GM19023 (cell line): ENCODE results near the gene RAMP1.
"Not testable (repeated sequence)": the region's sequence is repeated elsewhere in the genome, so short reads cannot be mapped to it uniquely, and the experiment has no call there.

ENCODE experiments used
- ATAC-seq: cut with Tn5 transposase; IDR thresholded peaks from one replicate; pipeline ENCODE4 v1.9.1; 2021; ENCODE audit warnings: mild to moderate bottlenecking, moderate library complexity; ENCODE audit not compliant: unreplicated experiment

Gene RAMP1

DNA sequence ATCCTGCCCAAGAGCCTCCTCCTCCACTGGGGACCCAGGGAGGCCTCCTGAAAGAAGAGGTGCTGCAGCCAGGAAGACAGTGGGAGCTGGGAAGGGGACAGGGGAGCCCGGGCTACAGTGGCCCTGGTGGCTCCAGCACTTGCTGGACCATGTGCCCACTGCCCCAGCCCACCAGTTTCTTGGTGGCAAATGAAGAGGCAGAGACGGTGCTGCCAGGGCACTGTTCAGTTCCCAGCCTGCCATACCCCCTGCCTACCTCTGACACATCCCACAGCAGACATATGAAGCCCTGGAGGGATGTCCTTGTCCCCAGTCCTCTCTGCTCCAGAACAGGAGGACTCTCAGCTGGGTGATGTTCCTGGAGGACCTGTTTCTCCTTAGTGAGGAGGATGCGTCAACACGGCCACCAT lies 3.7 kb downstream of the RAMP1 start:
- ATAC-seq, result no peak

DNA sequence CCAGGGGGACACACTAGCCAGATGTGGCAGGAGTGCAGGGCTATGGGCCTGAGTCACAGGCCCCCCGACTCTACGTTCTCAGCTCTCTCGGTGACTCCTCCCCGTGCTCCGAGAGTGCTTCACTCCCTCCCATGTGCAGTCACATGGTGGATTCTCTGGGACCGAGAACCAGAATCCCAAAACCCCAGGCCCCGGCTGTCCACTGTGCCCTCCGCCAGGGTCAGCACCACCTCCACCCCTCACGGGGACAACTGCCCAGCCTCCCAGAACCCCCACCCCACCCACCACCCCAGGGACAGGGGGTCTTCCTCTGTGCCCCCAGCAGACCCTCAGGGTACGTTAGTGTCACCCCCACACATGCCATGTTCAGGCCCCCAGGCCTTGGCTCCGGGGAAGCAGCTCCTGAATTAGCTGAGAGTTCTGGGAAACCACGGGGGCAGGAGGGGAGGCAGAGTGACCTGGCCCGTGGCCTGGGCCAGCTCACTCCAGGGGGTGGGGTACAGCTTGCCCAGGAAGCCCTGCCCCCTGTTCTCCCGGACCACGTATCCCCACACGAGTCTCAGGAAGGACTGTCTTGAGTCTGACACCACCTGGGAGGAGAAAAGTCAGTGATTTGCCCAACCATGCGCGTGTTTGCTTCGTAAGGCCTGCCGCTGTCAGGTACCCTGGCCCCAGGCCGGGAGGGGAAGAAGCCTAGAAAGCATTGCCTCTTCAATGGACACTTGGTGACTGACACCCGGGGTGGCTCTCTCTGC lies 4.4 kb downstream of the RAMP1 start:
- ATAC-seq, result no peak

DNA sequence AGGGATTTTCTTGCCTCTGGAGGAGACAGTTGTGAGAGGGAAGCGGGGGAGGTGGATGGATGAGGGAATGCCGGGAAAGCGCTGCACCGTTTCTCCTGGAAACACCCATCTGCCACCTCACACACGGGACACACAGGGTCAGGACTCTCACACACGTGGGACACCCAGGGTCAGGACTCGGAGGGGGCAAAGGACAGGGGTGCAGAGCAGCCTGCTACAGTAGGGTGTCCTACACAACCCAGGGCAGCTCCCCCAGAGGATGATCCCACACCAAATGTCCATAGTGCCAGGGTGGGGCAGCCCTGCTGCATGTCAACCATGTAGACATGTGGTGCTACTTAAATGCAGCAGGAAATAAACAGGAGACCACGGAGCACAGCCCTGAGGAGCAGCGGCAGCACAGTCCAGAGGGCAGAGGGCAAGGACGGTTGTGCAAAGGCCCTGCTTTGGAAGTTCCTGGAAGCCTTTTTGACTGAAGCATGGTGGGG lies 5.1 kb downstream of the RAMP1 start:
- ATAC-seq, result no peak

DNA sequence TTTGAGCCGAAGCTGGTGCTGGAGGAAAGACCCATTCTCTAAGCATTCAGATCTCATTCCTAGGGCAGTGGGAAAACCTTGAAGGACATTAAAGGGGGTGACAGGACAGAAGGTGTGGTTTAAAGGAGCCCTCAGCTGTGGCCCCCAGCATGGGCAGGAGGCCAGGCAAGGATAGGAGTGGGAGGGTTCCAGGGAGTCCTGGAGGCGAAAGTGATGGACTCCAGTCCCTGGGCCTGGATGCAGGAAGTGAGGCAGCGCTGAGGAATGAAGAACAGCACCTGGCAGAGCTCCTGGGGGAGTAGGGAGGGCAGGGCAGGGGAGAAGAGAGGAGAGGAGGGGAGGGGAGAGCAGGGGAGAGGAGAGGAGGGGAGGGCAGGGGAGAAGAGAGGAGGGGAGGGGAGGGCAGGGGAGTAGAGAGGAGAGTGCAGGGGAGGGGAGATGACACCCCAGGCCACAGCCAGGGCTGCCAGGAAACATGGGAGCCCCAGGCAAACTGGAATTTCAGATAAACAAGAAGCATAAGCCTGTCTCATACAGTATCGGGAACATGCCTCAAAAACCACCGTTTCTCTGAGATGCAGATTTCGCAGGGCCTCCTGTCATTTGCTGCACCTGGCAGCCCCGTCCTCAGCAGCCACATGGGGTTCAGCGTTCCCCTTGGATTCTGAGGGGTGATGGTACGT lies 5.7 kb downstream of the RAMP1 start:
- no peak for ATAC-seq

DNA sequence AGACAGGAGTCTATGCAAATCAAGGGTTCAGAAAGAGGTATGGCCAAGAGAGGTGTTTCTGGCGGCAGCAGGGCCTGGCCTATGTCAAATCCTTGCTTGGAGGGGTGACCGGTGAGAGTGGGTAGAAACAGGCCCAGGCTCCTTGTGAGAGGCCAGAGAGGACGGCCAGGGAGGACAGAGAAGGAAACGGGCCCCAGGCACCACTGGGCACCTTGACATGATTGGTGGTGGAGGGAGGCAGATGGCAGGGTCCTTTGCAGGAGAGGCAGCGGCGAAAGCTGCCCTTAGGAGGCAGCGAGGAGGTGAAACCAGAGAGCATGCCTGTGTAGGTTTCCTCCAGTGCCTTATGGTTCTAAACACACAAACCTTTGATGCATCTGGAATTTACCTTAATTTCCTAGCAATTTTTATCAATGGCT lies 6.2 kb downstream of the RAMP1 start:
- no peak for ATAC-seq

DNA sequence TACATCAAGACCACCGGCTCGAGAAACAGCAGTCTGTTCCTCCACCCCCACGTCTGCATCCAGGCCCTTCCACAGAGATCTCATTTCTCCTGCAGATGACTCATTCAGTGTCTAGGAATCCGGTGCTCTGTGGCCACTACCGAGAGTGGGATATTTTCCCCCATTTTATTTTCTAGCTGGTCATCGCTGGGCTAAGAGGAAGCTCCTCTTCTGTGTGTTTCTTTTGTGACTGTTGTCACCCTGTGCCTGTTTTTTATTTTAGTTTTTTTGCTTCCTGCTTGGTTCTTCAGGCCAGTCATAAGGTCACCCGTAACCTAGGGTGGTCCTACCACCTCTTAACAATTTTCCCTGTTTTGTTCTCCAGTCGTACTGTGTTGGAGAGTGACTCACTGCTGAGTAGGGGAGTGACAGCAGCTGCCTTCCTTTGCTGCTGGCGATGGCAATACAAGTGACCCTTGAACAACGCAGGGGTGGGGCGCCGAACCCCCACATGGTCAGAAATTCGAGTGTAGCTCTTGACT lies 6.7 kb downstream of the RAMP1 start:
- no peak for ATAC-seq

DNA sequence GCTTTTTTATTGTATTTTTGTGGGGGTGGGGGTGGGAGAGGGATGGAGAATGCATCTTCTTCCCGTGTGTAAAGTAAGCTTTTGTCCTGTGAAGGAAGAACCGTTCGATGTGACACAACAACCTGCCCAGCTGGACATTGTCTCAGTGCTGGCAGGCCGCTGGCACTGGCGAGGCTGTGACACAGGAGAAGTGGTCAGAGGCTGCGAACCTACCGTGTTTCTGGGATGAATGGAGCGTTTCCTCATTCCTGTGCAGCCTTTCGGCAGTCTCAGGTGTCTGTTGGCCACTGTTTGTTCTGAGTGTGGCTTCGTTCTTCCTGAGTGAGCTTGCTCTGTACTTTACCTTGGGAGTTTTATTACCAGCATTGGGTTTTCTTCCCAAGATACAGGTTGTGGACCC lies 8.0 kb downstream of the RAMP1 start:
- no peak for ATAC-seq

DNA sequence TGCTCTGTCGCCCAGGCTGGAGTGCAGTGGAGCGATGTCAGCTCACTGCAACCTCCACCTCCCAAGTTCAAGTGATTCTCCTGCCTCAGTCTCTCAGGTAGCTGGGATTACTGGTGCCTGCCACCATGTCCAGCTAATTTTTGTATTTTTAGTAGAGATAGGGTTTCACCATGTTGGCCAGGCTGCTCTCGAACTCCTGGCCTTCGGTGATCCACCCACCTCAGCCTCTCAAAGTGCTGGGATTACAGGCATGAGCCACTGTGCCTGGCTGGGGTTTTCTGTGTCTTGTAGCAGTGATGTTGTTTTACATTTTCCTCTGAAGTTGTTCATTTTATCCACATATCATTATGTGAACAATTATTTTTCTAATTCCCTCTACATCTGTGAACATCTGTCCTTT lies 8.7 kb downstream of the RAMP1 start:
- not testable (repeated sequence) for ATAC-seq

DNA sequence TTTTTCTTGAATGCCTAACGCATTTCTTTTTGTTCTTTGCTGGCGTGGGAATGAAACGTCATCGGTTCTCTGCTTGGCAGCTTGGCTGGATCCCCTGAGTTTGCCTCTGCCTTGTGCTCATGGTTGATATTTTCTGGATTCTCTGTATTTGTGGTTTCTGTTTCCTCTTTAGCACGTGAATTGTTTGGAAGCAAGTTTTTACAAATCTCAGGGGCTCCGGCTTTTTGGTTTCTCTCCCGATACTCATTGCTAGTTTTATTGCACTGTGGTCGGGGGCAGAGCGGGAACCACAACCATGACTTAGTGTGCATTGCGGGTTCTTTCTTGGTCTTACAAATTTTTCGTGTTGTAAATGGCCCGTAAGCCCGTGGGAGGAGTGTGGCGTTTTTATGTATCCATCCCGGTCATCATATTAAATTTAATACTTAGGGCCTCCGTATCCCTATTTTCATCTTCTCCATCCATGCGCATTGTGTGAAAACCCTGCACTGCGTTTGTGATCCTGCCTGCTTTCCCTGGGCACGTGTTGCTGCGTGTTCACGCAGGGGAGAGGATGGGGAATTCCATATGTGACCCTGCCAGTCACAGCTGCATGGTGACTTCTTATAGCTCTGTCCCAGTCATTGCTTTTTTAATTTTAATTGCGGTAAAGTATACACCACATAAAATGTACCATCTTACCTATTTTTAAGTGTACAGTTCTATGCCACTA lies 9.4 kb downstream of the RAMP1 start:
- no peak for ATAC-seq

DNA sequence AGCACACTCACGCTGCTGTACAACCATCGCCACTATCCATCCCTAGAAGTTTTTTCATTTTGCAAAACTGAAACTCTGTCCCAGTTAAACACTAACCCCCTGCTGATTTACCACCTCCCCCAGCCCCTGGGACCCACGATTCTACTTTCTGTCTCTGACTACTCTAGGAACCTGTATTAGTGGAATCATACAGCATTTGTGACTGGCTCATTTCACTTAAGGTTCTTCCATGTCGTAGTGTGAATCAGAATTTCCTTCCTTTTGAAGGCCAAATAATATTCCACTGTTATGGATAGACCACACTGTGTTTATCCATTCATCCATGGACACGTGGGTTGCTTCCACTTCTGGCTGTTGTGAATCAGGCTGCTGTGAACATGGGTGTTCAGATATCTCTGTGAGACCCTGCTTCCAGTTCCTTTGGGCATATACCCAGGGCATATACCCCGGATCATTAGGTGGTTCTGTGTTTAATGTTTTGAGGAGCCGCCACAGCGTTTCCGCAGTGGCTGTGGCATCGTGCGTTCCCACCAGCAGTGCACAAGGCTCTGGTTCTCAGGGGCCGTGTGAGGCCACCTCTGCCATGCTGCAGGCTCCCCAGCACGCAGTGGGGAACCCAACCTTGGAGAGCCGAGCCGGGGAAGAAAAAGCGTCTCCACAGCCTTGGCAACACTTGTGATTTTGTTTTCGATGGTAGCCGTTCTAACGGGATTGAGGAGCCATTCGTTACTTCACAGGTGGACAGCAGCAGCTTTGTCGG lies 10.1 kb downstream of the RAMP1 start:
- ATAC-seq, result no peak

DNA sequence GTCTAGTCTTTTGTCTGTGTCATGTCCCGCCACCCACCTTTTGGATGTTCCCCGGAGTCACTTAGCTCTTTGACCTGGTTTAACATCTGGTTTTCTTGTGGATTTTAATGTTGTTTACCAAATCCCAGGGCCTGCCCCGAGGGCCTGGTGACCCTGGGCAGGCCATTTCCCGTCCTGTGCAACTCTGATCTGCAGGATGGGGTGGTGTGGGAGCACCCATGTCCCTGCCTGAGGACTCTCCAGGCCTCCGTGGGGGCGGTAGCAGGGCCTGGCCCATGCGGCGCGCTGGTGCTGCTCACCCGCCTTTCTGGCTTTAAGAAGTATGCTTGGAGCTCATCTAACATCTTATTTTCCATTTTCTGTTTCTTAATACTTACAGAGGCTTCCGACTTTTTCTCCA lies 10.7 kb downstream of the RAMP1 start:
- no peak for ATAC-seq

DNA sequence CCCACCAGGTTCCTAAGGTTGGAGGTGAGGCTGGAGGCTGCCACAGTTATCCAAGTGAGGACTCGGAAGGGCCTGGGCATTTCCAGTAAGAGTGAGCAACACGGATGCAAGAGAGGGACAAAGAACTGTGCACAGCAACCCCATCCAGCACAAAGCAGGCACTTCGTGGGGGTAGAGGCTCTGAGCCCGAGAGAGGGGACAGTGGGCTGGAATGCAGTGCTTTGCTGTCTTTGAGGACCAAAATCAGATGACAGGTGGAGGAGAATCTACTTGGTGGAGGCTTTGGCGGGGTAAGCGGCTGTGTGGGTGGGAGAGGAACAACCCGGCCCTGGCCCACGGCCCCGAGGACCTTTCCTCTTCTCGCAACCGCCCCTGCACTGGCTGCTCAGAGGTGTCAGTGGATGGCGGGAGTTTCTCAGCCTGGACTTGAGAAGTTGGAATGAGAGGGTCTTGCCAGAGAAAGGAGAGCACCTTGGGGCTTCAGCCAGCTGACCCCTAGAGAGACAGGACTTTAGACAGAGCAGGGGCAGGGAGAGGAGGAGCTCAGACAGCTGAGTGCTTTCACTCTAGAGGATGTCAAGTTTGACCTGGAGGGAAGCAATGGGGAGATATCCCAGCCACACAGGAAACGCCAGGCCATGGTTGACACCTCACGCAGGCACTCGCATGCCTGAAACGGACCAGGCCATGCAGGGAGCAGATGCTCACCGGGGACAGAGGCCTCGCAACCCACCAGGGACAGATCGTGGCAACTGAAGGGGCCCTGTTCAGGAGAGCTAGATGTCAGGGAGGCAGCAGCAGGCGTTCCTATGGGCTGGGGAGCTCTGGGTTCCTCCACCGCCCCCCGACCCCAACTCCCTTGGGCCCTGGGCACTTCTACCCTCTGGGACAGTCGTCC lies 11.6 kb downstream of the RAMP1 start:
- no peak for ATAC-seq

DNA sequence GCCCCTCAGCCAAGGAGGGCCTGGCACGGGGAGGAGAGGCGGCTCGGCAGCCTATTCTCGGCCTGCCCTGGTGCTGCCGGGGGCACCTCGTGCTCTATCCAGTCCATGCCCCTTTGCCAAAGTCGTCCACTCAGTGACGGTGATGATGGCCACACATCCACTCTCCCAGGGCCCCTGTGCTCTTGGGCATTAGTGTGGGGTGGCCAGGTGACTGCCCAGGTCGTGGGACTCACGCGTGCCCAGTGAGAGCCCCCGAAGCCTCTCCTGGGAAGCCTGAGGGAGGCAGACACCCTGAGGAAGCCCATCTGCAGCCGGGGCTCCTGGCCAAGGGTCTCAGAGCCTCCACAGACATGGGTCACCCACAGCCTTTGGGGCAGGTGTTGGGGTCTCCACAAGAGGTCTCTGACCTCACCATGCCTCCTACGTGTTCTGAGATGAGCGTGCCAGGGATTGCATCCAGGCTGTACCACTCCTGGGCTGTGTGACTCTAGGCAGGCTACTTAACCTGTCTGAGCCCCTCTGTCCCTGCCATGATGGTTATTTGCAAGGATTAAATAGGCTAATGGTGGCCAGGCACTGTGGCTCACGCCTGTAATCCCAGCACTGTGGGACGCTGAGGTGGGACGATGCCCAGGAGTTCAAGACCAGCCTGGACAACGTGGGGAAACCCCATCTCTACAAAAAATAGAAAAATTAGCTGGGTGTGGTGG lies 12.9 kb downstream of the RAMP1 start:
- no peak for ATAC-seq

DNA sequence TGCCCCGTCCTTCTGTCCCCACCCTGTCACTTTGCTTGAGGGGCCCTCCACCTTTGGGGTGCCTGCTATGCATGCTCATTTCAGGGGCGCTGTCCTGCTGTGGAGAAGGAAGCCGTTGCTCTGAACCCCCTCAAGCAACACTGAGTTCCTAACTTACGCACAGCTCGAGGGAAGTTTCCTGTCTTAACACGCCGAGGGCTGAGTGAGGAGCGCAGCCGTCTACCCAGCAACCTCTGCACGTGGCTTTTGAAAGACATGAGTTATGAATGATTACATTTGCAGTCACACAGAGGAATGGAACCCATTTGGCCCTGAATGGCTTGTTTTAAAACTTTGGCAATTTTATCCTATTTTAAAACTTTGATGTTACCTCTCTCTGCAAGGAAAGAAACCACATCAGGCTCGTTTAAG lies 14.0 kb downstream of the RAMP1 start:
- ATAC-seq, result no peak

DNA sequence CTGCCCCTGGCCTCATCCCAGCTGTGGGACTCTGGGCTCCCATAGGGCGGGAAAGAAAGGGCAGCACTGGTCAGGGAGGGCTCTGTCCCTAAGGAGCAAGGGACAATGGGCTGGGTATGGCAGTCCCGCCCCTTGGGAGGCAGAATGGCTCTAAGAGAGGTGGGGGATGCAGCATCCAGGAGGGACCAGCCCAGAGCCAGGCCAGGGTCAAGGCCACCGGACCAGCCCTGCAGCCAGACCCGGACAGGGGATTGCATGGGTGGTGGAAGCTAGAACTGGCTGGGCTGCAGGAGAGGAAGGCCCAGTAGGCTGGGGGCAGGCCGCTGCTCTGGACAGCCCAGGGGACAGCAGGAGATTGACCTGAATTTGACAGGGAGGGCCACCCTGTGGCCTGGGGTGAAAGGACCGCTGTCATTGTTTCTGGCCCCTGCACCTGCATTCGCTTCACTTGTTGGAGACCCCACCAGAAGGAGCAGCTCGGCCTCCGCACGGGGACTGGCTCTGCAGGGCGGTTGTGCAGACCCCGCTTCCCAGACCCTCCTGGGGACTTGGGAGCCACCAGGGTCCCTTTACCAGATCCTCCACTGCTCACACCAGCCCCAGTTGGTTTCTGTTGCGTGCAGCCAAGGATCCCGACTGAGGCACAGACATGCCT lies 14.6 kb downstream of the RAMP1 start:
- ATAC-seq, result no peak

DNA sequence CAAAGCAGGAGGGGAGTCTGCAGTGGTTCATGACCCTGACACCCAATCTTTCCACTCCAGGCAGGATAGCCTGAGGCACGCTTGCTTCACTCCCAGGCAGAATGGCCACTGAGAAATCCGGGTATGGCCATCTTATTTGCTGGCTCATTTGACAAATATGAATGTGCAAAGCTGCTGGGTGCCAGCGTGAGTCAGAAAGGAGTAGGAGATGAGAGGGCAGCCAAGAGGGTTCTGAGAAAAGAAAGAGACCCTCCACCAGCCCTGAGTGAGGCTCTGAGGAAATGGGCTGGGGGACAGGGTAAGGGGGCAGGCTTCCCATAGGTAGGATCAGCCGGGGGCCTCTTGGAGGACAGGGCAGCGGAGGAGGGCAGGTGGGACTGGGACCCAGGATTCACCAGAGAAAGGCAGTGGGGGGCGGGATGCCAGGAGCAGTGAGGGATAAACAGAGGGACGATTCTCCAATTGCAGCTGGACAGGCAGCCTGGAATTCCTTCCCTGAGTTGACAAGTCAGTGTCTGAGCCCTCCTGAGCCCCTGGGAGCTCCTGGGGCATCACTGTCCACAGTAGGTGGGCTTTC lies 15.2 kb downstream of the RAMP1 start:
- ATAC-seq, result no peak

DNA sequence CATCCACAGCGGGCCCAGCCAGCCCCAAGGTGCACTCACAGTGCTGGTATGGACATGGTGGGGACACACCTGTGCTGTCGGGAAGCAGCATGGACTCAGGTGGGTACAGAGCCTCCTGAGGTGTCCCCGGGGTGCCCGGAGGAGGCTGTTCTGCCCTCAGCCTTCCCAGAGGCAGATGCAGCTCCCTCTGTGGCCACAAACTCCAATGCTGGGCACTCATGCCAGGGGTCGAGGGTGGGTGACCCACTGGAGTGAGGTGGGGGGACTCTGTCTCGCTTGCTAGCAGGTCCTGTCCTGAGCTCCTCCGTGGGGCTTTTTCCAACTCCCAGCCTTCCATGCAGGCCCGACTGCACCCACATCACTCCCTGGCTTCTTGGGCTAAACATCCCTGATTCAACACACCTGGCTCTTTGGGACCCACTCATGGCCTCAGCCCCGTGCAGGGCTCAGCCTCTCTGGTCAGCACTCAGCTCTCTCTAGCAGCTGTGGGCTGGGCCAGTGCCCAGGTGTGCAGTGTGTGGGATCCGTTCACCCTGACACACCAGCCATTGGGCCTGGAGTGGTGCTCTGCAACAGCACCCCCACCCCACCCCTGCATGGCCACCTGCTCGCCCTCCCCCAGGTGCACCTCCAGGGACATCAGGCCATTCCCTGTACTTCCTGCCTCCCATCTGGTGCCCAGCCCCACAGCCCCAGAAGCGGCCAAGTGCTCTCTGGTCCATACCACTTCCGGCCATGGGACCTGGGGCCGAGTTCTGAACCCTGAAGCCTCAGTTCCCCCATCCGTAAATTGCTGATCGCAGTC lies 16.0 kb downstream of the RAMP1 start:
- ATAC-seq, result no peak
